NCI-H2171 (cell line): Measurements from ENCODE around the gene HTT-AS.
"Not testable (repeated sequence)": the region's sequence is repeated elsewhere in the genome, so short reads cannot be mapped to it uniquely, and the experiment has no call there.

Source experiments
- DNase-seq: peaks from one replicate; lab custom pipeline; 2025; lab: John Stamatoyannopoulos, UW

Gene HTT-AS

GRCh38 chr4:3051141-3051897, 23.0 kb downstream of the HTT-AS start:
- DNase-seq: not testable (repeated sequence)

DNA sequence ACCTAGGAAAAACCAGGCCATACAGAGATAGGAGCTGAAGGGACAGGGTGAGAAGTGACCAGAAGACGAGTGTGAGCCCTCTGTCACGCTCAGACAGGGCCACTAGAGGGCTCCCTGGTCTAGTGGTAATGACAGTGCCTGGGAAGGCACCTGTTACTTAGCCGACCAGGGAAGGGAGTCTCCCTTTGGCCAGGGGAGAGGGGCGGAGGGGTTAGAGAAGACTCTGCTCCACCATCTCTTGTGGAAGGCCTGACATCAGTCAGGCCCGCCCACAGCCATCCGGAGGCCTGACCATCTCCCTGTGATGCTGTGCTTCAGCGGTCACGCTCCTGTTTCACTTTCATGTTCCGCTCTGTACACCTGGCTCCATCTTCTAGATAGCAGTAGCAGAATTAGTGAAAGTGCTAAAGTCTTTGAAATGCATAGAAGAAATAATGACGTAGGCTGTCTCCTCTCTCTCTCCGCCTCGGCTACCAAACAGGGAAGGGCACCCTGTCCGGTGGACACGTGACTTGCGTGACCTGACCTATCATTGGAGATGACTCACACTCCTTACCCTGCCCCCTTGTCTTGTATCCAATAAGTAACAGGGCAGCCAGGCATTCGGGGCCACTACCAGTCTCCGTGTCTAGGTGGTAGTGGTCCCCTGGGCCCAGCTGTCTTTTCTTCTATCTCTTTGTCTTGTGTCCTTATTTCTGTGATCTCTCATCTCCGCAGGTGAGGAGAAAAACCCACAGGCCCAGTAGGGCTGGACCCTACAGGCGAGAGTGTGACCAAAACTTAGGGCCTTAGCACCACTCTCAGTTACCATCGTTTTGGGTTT, 26.7 kb downstream of the HTT-AS start:
- DNase-seq: no peak

GRCh38 chr4:3046623-3047022, 27.7 kb downstream of the HTT-AS start:
- DNase-seq: no peak

DNA sequence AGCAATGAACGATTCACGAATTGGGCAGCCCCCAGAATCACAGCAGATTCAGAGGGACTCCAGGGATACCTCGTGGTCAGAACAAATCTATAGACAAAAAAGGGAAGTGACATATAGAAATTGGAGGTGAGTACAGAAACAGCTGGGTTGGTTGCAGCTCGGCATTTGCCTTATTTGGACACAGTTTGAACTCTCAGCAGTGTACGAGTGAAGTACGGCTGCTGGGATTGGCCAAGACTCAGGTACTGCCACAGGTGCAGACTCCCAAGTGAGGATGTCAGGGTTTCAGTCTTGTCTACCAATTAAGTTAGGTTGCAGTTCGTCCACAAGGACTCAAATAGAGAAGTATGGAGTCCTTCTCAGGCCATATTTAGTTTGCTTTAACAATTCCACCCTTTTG, 28.2 kb downstream of the HTT-AS start:
- DNase-seq: no peak

GRCh38 chr4:3044870-3045819, 29.2 kb downstream of the HTT-AS start:
- DNase-seq: no peak

GRCh38 chr4:3043282-3044020, 30.9 kb downstream of the HTT-AS start:
- DNase-seq: no peak

- DNase-seq: no peak
These were observed 32.1 kb downstream of the HTT-AS start for GRCh38 chr4:3042226-3042625.

DNA sequence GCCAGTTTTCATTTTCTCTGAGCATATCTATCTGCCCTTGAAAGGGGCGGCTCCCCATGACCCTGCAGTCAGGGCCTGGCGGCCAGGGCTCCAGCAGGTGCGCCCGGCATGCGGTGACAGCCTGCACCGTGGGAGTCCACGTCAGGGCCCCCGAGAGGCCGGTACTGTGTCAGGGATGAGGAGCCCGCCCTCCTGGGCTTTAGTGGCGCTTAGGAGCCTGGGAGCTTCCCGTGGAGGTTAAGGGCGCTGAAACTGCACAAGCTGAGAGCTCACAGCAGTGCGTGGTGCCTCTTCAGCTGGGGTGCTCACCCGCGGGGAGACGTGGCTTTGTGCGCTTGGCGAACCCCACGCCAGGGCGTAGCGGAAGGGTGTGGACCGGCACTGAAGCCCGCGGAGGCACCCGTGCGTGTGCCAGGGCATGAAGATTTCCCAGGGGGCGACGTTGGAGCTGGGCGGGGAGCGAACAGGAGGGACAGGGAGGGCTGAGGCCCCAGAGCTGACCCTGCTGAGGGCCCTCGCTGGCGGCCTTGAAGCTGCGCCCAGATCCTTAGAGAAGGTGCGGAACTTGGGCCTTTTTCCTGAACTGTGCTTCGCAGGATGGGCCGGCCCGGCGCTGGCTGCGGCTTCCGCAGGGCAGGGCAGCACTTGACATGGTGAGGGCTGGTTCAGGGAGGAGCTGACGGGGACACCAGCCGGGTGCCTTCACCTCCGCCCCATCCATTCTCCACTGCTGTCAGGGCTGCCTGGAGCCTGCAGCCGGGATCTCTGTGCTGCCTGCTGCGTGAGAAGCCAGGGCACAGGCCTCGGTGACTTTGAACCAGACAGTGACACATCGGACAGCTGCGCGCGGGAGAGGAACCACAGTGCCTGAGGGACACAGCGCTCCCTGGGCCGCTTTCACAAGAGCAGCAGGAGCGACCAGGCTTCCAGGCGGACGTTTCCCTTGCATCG, 32.9 kb downstream of the HTT-AS start:
- DNase-seq: no peak

- DNase-seq: no peak
These were observed 33.7 kb downstream of the HTT-AS start for GRCh38 chr4:3040452-3041191.

DNA sequence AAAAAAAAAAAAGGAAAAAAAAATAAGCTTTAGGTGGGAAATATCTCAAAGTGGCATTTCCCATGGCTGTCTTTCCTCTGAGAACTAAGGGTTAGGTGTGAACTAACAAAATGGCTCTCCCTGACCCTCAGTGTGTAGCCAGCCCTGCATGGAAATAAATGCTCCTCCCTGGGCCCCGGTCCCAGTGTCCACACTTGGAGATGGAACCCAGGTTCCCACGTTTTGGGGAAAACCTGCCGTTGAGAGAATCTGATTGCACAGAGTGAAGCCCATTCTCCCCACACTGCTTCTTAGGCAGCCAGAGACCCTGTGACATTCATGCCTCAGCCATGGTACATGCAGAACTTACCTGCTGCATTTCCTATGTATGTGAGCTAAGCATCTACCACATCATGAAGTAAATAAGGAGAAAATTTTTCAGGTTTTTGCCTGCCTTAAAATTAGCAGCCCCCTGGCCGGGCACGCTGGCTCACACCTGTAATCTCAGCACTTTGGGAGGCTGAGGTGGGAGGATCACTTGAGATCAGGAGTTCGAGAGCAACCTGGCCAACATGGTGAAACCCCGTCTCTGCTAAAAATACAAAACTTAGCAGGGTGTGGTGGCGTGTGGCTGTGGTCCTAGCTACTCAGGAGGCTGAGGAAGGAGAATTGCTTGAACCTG, 34.5 kb downstream of the HTT-AS start:
- no peak for DNase-seq

DNA sequence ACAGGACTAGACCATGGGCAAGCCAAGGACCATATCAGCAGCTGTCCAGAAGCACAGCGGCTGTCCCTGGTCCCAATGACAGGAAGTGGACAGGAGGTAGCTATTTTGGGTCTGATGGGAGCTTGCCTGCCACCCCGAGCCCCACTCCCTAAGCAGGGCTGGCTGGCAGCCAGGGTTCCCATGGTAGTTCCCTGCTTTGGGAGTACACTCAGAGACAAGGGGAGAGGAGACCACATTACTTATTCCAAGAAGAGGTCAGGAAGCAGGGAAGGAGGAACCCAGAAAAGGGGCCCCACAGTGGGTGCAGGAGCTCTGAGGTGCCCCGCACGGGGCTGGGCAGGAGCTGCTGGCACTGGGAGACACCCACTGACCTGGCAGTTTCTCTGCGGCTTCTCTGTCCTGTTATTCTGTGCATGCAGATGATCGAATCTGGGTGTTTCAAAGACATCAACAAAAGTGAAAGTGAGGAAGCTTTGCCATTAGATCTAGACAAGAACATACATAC, 36.3 kb downstream of the HTT-AS start:
- DNase-seq: no peak

DNA sequence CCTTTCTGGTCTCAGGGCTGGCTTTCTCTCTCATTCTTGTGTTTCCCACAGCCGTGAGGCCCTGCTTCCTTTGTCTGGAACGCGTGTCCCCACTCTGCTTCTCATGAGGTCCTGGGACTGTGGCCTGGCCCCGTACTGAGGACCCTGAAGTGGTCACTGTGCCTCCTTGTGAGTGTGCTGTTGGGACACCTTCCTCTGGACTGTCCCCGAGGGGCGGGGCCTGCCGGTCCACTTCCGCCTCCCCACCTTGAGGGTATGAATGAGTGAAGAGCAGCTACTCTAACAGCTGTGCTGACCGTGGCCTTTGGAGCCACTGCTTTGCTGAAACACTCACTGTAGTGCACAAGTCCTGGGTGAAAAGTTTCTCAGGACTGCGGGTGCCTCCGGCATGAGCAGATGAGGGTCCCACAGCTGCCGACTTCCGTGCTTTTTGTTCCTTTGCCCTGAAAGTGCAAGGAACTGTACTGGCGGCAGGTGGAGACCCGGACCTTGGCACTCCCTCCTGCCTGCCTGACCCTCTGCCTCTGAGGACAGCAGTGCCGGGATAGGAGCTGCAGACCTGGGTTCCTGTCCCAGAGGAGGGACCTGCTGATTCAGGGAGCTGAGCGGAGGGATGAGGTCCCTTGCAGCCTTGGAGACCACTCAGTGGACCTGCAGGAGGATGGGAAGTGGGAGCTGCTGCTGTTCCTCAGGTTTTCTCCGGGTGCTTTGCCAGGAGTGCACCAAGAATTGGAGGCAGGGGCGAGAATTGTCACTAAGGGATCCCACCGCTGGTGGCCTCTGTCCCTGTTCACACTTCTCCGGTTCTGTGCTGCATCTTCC, 38.0 kb downstream of the HTT-AS start:
- DNase-seq: no peak

DNA sequence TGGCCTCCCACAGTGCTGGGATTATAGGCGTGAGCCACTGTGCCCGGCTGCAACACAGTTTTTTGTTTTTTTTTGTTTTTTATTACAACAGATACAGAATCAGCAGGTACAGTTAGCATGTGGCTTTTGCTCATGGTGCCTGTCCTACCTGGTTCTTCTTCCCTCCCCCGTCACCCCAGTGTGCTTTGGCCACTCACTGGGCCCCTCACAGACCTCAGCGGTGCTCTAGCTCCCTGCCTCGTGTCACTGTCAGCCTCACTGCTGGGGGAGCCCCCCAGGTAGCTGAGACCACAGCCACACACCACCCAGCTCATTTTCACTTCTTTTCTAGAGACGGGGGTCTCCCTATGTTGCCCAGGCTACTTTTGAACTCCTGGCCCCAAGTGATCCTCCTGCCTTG, 38.7 kb downstream of the HTT-AS start:
- no peak for DNase-seq

GRCh38 chr4:3035249-3035648, 39.1 kb downstream of the HTT-AS start:
- DNase-seq: no peak

- DNase-seq: no peak
These were observed 40.1 kb downstream of the HTT-AS start for GRCh38 chr4:3034231-3034630.

GRCh38 chr4:3031357-3032082, 42.8 kb downstream of the HTT-AS start:
- DNase-seq: no peak
